Measurements from ENCODE around the gene NSG1. TPM values are rescaled to one million over a fixed set of nuclear protein-coding genes. Genes with fewer than 3 reads are reported as not detected.

Gene NSG1
- 0.60 to 0.98 TPM (median 0.90 TPM) in 5 replicates for total RNA-seq (2022; extraction: Qiagen RNA extraction; ENCODE audit: low read depth)

GRCh38 chr4:4386736-4387392 is at the start of gene NSG1:
NSG1 (plus strand) TSS chr4:4387102; CDS start chr4:4387630, 528 bp downstream.

Other genes with a start within 250 kb of the NSG1 start
- not detected in 5 replicates for gene OTOP1, start 160.2 kb upstream of the NSG1 start, total RNA-seq (2022; extraction: Qiagen RNA extraction; ENCODE audit: low read depth)
- 10.0 to 12.8 TPM (median 10.9 TPM) in 5 replicates for gene TMEM128, start 138.9 kb upstream of the NSG1 start, total RNA-seq (2022; extraction: Qiagen RNA extraction; ENCODE audit: low read depth)
- 28.1 to 36.9 TPM (median 30.1 TPM) in 5 replicates for gene LYAR, start 96.9 kb upstream of the NSG1 start, total RNA-seq (2022; extraction: Qiagen RNA extraction; ENCODE audit: low read depth)
- gene ZBTB49, start 96.9 kb upstream of the NSG1 start, total RNA-seq (2022; extraction: Qiagen RNA extraction; ENCODE audit: low read depth) = 2.1 to 2.9 TPM (median 2.7 TPM) in 5 replicates
- 17.6 to 22.2 TPM (median 21.0 TPM) in 5 replicates for gene STX18, start 154.9 kb downstream of the NSG1 start, total RNA-seq (2022; extraction: Qiagen RNA extraction; ENCODE audit: low read depth)